K562 (cell line): ENCODE data around the gene RAB40B. TPM values are rescaled to one million over a fixed set of nuclear protein-coding genes. Genes with fewer than 3 reads are reported as not detected.

ENCODE experiments used
- ATAC-seq: fragments of 200-7000 bp; cut with Tn5 transposase; 3 replicates; pipeline ENCODE4 v1.9.1; 2020; ENCODE audit warnings: moderate library complexity
- BruUV-seq: library from RNA; stranded (reverse); fragments of 400-500 nt; replicated peaks from 2 replicates; lab custom pipeline; 2021; lab: Mats Ljungman, UMichigan
- CTCF ChIA-PET: fragments of 300-600 bp; formaldehyde crosslinking; extraction: SDS; loops from one replicate; lab custom pipeline; 2021; ENCODE audit warnings: low intra/inter-chr PET ratio; lab: Yijun Ruan, JAX
- POLR2A ChIA-PET: fragments of 300-600, 350-650 bp; sonication (Branson Sonifier 250); formaldehyde crosslinking; extraction: SDS; loops from one replicate; lab custom pipeline; 2021; ENCODE audit warnings: antibody characterized with exemption, inconsistent platforms; lab: Yijun Ruan, JAX
- DNase-seq, 4 experiments: peaks; one replicate each; pipeline versions ENCODE4 v3.0.0 to v3.0.0-alpha.2; 2011 to 2018; ENCODE audit warnings: low spot score in 3 of 4, mixed read lengths in 3 of 4; ENCODE audit errors: extremely low read depth in 1 of 4
- FAIRE-seq: peaks from 2 replicates; lab custom pipeline; 2011; peaks lifted over from hg19 to GRCh38; lab: Jason Lieb, UNC
- H2AFZ ChIP-seq: 2 replicates; pipeline ENCODE4 v1.6.0; 2011; ENCODE audit warnings: low read depth, low read length, control low read depth, inconsistent platforms
- H3K27ac ChIP-seq: fragments of 200-600 bp; 3 replicates; pipeline ENCODE4 v1.8.0; 2011; ENCODE audit warnings: low read depth, mild to moderate bottlenecking, control low read depth, inconsistent platforms, low read length, moderate library complexity, mixed read lengths; ENCODE audit errors: extremely low read depth
- H3K27me3 ChIP-seq, 2 experiments: fragments of 300-600 bp in 1 of 2; 2 replicates in 1 of 2; 3 replicates in 1 of 2; pipeline versions ENCODE4 v1.6.0 to v1.8.0; 2011; ENCODE audit warnings: inconsistent platforms in 2 of 2, low read length in 2 of 2, mild to moderate bottlenecking in 1 of 2, mixed read lengths in 1 of 2, moderate library complexity in 1 of 2; ENCODE audit not compliant: control insufficient read depth in 2 of 2, insufficient read depth in 2 of 2
- H3K36me3 ChIP-seq: fragments of 300-600 bp; 3 replicates; pipeline ENCODE4 v1.8.0; 2011; ENCODE audit warnings: mild to moderate bottlenecking, low read length, inconsistent platforms; ENCODE audit not compliant: control insufficient read depth, insufficient read depth
- H3K4me1 ChIP-seq, 2 experiments: fragments of 200-600 bp in 1 of 2; replicated peaks in 1 of 2; 2 replicates in 1 of 2; 3 replicates in 1 of 2; pipeline versions ENCODE4 v1.5.1 to v1.8.0; 2011; ENCODE audit warnings: inconsistent platforms in 2 of 2, low read length in 2 of 2, mild to moderate bottlenecking in 1 of 2, mixed read lengths in 1 of 2, moderate library complexity in 1 of 2; ENCODE audit not compliant: control insufficient read depth in 2 of 2, insufficient read depth in 2 of 2
- H3K4me2 ChIP-seq: 2 replicates; pipeline ENCODE4 v1.6.1; 2011; ENCODE audit warnings: low read length, control low read depth, inconsistent platforms, mixed read lengths; ENCODE audit not compliant: insufficient read depth
- H3K4me3 ChIP-seq: fragments of 200-600 bp; sonication (generic), shearing (Covaris generic); 2 replicates; pipeline ENCODE4 v1.5.1; 2016; ENCODE audit warnings: control low read depth, inconsistent platforms
- H3K79me2 ChIP-seq: fragments of 200-600 bp; 3 replicates; pipeline ENCODE4 v1.8.0; 2011; ENCODE audit warnings: low read length, inconsistent platforms; ENCODE audit not compliant: control insufficient read depth, insufficient read depth
- H3K9ac ChIP-seq, 2 experiments: 2 replicates each; pipeline versions ENCODE4 v1.6.0 to v1.6.1; 2011; ENCODE audit warnings: low read depth in 2 of 2, low read length in 2 of 2, control low read depth in 1 of 2, inconsistent platforms in 1 of 2, mild to moderate bottlenecking in 1 of 2, mixed read lengths in 1 of 2; ENCODE audit not compliant: insufficient read depth in 1 of 2
- H3K9me1 ChIP-seq: one replicate; pipeline ENCODE4 v1.6.0; 2011; ENCODE audit warnings: inconsistent platforms, mild to moderate bottlenecking, low read length, moderate library complexity; ENCODE audit not compliant: control insufficient read depth, insufficient read depth
- H3K9me3 ChIP-seq: replicated peaks from 2 replicates; pipeline ENCODE4 v1.5.1; 2011; ENCODE audit warnings: low read depth, low read length, inconsistent platforms; ENCODE audit not compliant: control insufficient read depth, insufficient read depth
- H4K20me1 ChIP-seq: replicated peaks from 2 replicates; pipeline ENCODE4 v1.6.1; 2011; ENCODE audit warnings: low read length, inconsistent platforms, mixed read lengths; ENCODE audit not compliant: control insufficient read depth, insufficient read depth
- CBFB ChIP-seq: sonication (generic); formaldehyde crosslinking; IDR thresholded peaks from 2 replicates; pipeline ENCODE4 v1.4.0; 2020; ENCODE audit warnings: mild to moderate bottlenecking, missing genetic modification reagents
- CHD7 ChIP-seq: fragments of 200-600 bp; sonication (generic); IDR thresholded peaks from one replicate; pipeline ENCODE4 v1.6.1; 2012; ENCODE audit warnings: mild to moderate bottlenecking, low read depth, low read length, inconsistent platforms
- CTBP1 ChIP-seq: fragments of 450-650 bp; IDR thresholded peaks from 2 replicates; pipeline ENCODE4 v1.6.1; 2016; ENCODE audit warnings: borderline replicate concordance
- LEF1 ChIP-seq: fragments of 450-650 bp; IDR thresholded peaks from 2 replicates; pipeline ENCODE4 v1.6.1; 2016; ENCODE audit warnings: mild to moderate bottlenecking
- POLR2G ChIP-seq: fragments of 200-400 bp; formaldehyde crosslinking; IDR thresholded peaks from 2 replicates; pipeline ENCODE4 v1.6.1; 2017; ENCODE audit warnings: low read depth, mild to moderate bottlenecking, antibody characterized with exemption, low read length, moderate library complexity
- RBM22 ChIP-seq: fragments of 200-400 bp; formaldehyde crosslinking; IDR thresholded peaks from 2 replicates; pipeline ENCODE4 v1.6.1; 2018; ENCODE audit warnings: low read length, low read depth; ENCODE audit not compliant: poor library complexity, severe bottlenecking
- TEAD4 ChIP-seq, 2 experiments: sonication (generic) in 1 of 2; formaldehyde crosslinking in 1 of 2; IDR thresholded peaks; 2 replicates each; pipeline versions ENCODE4 v1.6.1 to v1.8.0; 2012 to 2022; ENCODE audit warnings: borderline replicate concordance in 1 of 2, inconsistent platforms in 1 of 2, low read length in 1 of 2, mild to moderate bottlenecking in 1 of 2, missing genetic modification reagents in 1 of 2
- ZNF174 ChIP-seq: fragments of 250-450 bp; sonication (Bioruptor Pico); IDR thresholded peaks from 2 replicates; pipeline ENCODE4 v1.4.0; 2020; ENCODE audit warnings: mild to moderate bottlenecking
- ZNF644 ChIP-seq: fragments of 200-800 bp; sonication (Bioruptor generic); IDR thresholded peaks from 2 replicates; pipeline ENCODE4 v1.6.1; 2016; ENCODE audit warnings: low read depth, missing genetic modification characterization, missing compliant biosample characterization
- WGBS: fragments of 100-300 bp; shearing (Covaris generic); methylation state at CpG from one replicate; pipeline ENCODE4 v1.1.6; 2016; ENCODE audit warnings: low coverage, mixed read lengths; ENCODE audit not compliant: insufficient coverage; ENCODE audit errors: missing lambda C conversion rate; 5-methylcytosine and 5-hydroxymethylcytosine counted together
- in situ Hi-C: fragments of 300-500 bp; cut with MboI; formaldehyde crosslinking; loops from 4 replicates; pipeline ENCODE4 v1.15.0; 2018; ENCODE audit warnings: inconsistent platforms, mixed read lengths
- intact Hi-C: fragments of 100-400 bp; cut with micrococcal nuclease; formaldehyde crosslinking; loops from 2 replicates; pipeline ENCODE4 v1.14.2; 2022
- polyA plus RNA-seq, 8 experiments: library from polyadenylated mRNA; depleted of rRNA in 4 of 8; stranded (reverse) in 5 of 8; unstranded in 3 of 8; fragments of >200 nt; fragmentation: Nextera tagmentation in 2 of 8; fragmentation: Illumina TruSeq in 1 of 8; extraction: Ambion mirVana in 2 of 8; extraction: Trizol in 1 of 8; gene quantifications; 2 replicates each; pipeline versions ENCODE4 v1.2.1 to v1.2.3, GENCODE V29; 2011 to 2014; ENCODE audit warnings: inconsistent platforms in 1 of 8, missing spikeins in 1 of 8
- total RNA-seq, 7 experiments: library from RNA; depleted of rRNA in 6 of 7; stranded (reverse); fragments of >200 nt in 6 of 7; fragmentation: Illumina TruSeq in 2 of 7; extraction: Trizol in 2 of 7; gene quantifications; 2 replicates each; pipeline versions ENCODE4 v1.2.1 to v1.2.3, GENCODE V29; 2011 to 2021; ENCODE audit warnings: low replicate concordance in 1 of 7
- TF ChIP-seq, protein P1 (sequence below): fragments of 450-650 bp; conservative IDR thresholded peaks from 2 replicates; pipeline ENCODE4 v1.6.1; 2016; ENCODE audit warnings: missing genetic modification characterization, low read depth, mild to moderate bottlenecking, control low read depth, missing compliant biosample characterization

Gene RAB40B
- total and polyA plus RNA-seq, 9 of the 15 experiments (the other 6 are each of a cell fraction or from before 2014, with no cell fraction given), result 0.13 to 4.6 (median 1.4) TPM

DNA sequence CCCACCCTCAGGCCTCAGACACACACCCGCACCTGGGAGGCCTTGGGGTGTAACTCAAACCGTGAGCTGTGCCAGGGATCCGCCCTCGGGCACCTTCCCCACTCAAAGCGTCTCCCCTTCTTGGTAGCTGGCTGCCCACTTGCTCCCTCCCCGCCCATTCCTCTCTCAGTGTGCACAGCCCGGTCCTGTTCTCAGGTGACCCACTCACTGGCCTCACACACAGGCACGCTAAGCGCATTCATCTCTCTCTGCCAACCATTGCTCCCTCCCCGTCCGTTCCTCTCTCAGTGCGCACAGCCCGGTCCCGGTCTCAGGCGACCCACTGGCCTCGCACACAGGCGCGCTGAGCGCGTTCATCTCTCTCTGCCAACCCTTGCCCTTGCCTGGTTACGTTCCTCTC lies 71.1 kb downstream of the RAB40B start:
- CTCF ChIA-PET, result no interaction called here
- H3K79me2 ChIP-seq, result peaks cover 19% of the 10 kb centered on the region
- H3K4me1 ChIP-seq, result peaks cover 0 to 4% of the 10 kb centered on the region in 2 experiments; a peak in 1 of 5 replicates
- in situ Hi-C loops (no loop called here), intact Hi-C loops (no loop called here)
- POLR2A ChIA-PET, result interaction anchor here (2.1 kb wide), 1 partner anchor 10 kb away, joined by 6 read pairs; no protein-coding TSS in a partner anchor
- DNase-seq (no peak), FAIRE-seq (no peak), ATAC-seq (no peak)
- no peak overlapping the region for H3K27ac ChIP-seq
- no peaks in the 10 kb centered on the region for H3K9me3 ChIP-seq
- H4K20me1 ChIP-seq, result no peaks in the 10 kb centered on the region
- H3K36me3 ChIP-seq, result peaks cover 86% of the 10 kb centered on the region
- H3K4me2 ChIP-seq, result no peak overlapping the region
- H3K9me1 ChIP-seq, result no peaks in the 10 kb centered on the region
- no peak overlapping the region; a peak in 1 of 4 replicates for H3K9ac ChIP-seq
- no peak overlapping the region for H3K4me3 ChIP-seq
- no TSS peak for BruUV-seq
- H2AFZ ChIP-seq, result no peak overlapping the region
- WGBS, result 97% methylated on average over 21 of the region's 21 CpGs
- H3K27me3 ChIP-seq, result no peaks in the 10 kb centered on the region
- TF ChIP-seq TEAD4 (IDR thresholded peaks at IDR 0.05; ENCODE audit: low read length), result no peak
- TF ChIP-seq TEAD4 (CRISPR knock-in tag; IDR thresholded peaks at IDR 0.05; ENCODE audit: borderline replicate concordance), result no peak
- TF ChIP-seq, protein P1, sequence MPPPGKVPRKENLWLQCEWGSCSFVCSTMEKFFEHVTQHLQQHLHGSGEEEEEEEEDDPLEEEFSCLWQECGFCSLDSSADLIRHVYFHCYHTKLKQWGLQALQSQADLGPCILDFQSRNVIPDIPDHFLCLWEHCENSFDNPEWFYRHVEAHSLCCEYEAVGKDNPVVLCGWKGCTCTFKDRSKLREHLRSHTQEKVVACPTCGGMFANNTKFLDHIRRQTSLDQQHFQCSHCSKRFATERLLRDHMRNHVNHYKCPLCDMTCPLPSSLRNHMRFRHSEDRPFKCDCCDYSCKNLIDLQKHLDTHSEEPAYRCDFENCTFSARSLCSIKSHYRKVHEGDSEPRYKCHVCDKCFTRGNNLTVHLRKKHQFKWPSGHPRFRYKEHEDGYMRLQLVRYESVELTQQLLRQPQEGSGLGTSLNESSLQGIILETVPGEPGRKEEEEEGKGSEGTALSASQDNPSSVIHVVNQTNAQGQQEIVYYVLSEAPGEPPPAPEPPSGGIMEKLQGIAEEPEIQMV (tag), result no peak
- no peak for TF ChIP-seq CBFB (CRISPR knock-in tag)
- TF ChIP-seq ZNF174, result no peak
- TF ChIP-seq ZNF644, result no peak
- peak; percentile 68 for TF ChIP-seq RBM22
- TF ChIP-seq CTBP1, result no peak
- TF ChIP-seq POLR2G, result peak; percentile 48; the same call in 1 of the 2 replicates
- TF ChIP-seq LEF1, result no peak
- TF ChIP-seq CHD7, result no peak
